ENCODE measurements around the gene SND1. TPM values are rescaled to one million over a fixed set of nuclear protein-coding genes. Genes with fewer than 3 reads are reported as not detected.

Gene SND1
- total RNA-seq, 1 donor from 2014 or later: 165 TPM

DNA sequence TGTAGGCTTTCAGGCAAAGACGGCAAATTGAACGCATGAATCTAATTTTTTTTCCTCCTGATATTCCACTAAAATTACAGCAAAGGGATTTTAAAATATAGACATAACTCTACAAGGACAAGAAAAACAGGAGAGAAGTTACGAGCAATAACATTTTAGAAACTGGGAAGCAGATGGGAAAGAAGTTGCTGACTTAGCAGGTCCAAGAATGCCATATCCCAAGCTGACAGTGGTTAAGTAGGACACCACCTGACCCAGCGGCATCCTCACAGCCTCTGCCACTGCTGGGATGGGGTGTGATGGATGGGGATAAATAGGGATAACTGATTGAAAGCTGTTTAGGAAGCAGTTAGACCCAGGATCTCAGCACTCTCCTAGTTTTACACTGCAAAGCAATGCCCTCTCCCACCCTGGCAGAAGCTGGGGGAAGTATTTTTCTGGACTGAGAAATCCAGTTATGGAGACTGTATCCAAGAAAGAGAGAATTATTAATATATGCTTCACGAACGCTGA is 489.7 kb downstream of the SND1 start:
- Mint-ChIP-seq H3K27me3 (ENCODE audit: unreplicated experiment) (no peaks in the 10 kb centered on the region), H3K4me1 (ENCODE audit: low read depth, unreplicated experiment) (no peaks in the 10 kb centered on the region), H3K4me3 (ENCODE audit: unreplicated experiment) (no peak overlapping the region), H3K36me3 (ENCODE audit: unreplicated experiment) (no peaks in the 10 kb centered on the region), H3K27ac (ENCODE audit: unreplicated experiment) (no peak overlapping the region), H3K9me3 (ENCODE audit: unreplicated experiment) (peaks cover 2% of the 10 kb centered on the region)
- DNase-seq: no peak
- TF ChIP-seq, protein P1, sequence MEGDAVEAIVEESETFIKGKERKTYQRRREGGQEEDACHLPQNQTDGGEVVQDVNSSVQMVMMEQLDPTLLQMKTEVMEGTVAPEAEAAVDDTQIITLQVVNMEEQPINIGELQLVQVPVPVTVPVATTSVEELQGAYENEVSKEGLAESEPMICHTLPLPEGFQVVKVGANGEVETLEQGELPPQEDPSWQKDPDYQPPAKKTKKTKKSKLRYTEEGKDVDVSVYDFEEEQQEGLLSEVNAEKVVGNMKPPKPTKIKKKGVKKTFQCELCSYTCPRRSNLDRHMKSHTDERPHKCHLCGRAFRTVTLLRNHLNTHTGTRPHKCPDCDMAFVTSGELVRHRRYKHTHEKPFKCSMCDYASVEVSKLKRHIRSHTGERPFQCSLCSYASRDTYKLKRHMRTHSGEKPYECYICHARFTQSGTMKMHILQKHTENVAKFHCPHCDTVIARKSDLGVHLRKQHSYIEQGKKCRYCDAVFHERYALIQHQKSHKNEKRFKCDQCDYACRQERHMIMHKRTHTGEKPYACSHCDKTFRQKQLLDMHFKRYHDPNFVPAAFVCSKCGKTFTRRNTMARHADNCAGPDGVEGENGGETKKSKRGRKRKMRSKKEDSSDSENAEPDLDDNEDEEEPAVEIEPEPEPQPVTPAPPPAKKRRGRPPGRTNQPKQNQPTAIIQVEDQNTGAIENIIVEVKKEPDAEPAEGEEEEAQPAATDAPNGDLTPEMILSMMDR (IDR thresholded peaks at IDR 0.05; ENCODE audit: partially characterized antibody, unreplicated experiment): no peak

Small RNA genes within 50 kb of the gene (microRNA-seq; reads per million reads assigned to microRNA genes)
- not detected for gene MIR593 (ENCODE audit: unreplicated experiment)

Other genes with a start within 250 kb of the SND1 start
- 14.9 TPM for gene GCC1, start 66.6 kb upstream of the SND1 start, total RNA-seq (ENCODE audit: unreplicated experiment)
- gene ARF5, start 63.8 kb upstream of the SND1 start, total RNA-seq (ENCODE audit: unreplicated experiment): 137 TPM
- gene FSCN3, start 58.5 kb upstream of the SND1 start, total RNA-seq (ENCODE audit: unreplicated experiment): 1.2 TPM
- gene PAX4, start 34.1 kb upstream of the SND1 start, total RNA-seq (ENCODE audit: unreplicated experiment): not detected